SIG-M5 treated with dmso at 0.1 percent for 504 hours (cell line): ENCODE data around the gene AZU1.

ENCODE experiments used
- DNase-seq: peaks from one replicate; lab custom pipeline; 2025; ENCODE audit not compliant: unreplicated experiment; lab: John Stamatoyannopoulos, UW

Gene AZU1, protein sequence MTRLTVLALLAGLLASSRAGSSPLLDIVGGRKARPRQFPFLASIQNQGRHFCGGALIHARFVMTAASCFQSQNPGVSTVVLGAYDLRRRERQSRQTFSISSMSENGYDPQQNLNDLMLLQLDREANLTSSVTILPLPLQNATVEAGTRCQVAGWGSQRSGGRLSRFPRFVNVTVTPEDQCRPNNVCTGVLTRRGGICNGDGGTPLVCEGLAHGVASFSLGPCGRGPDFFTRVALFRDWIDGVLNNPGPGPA

DNA sequence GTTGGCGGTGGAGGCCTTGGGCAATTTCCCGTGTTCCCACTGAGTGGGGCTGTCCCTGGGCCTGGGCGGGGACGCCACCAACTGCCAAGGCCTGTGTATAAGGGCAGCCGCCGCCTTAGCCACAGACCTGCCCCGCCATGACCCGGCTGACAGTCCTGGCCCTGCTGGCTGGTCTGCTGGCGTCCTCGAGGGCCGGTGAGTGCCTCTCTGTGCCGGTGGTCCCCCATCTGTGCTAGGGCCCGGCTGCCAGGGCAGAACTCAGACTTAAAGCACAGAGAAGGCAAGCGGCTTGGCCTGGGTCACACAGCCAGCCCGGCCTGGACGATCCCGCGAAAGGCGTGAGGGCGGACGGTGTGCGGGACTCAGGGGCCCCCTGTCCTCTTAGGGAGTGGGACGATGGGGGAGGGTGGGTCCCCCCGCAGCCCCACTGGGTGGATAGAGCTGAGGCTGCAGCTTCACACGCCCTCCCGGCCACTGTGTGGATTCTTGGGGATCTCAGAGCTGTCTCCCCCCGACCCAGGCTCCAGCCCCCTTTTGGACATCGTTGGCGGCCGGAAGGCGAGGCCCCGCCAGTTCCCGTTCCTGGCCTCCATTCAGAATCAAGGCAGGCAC, at the start of gene AZU1:
Gene AZU1 (plus strand): TSS at position 128 of the 612 bp plus-strand sequence. CDS start 10 bp downstream, at position 138.
- DNase-seq: no peak

DNA sequence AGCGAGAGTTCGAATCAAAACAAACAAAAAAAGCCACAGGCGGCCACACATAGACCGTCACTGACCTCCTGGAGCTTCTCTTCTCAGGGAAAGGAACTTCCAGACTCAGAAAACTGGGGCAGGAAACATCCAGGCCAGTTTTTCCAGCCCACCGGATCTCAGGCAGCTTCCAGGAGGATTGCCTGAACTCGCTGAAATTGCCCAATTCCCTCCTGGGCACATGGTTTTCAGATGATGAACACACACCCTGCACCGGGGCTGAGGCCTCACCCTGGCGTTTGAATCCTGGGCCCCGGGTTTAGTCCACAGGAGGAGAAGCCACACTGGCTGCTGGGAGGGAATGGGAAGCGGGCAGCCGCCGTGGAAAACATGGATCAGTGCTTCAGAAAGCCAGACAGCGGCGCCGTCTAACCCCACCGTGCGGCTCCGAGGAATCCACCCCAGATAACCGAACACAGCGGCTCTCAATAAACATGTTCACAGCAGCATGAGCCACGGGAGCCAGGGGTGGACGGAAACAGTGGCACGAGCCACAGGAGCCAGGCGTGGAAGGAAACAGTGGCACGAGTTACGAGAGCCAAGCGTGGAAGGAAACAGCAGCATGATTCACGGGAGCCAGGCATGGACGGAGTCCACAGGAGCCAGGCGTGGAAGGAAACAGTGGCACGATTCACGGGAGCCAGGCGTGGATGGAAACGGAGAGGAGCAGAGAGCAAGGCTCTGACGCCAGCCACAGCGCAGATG, 48.6 kb upstream of the AZU1 start:
- DNase-seq: no peak

DNA sequence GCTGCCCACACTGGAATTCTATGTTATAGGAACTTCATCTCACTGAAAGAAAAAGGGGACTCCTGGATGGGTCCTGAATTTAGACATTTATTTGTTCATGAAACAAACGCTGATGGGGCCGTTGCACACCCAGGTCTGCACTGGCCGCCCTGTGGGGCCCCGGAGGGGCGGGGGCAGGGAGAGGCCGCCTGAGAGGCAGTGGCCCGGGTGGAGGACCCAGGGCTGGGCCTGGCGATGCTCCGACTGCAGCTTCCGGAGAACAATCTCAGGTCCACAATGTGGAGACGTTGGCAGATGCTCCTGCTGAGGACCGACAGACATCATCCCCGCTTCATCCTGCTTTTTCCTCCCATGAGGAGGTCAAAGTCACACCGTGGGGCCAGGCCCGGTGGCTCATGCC, 46.7 kb upstream of the AZU1 start:
- DNase-seq: no peak

DNA sequence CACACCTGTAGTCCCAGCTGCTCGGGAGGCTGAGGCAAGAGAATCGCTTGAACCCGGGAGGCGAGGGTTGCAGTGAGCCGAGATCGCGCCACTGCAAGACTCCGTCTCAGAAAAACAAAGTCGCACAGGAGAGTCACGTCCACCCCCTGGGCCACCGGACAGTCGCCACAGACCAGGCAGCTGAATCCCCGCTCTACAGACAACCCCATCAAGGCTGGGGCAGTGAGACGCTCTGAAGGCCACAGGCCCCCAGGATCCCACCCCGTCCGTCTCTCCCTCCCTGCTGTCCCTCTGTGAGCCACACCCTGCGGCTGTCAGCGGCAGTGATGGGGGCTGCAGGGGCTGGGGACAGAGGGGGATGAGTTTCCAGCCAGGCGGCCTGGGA, 45.8 kb upstream of the AZU1 start:
- no peak for DNase-seq

DNA sequence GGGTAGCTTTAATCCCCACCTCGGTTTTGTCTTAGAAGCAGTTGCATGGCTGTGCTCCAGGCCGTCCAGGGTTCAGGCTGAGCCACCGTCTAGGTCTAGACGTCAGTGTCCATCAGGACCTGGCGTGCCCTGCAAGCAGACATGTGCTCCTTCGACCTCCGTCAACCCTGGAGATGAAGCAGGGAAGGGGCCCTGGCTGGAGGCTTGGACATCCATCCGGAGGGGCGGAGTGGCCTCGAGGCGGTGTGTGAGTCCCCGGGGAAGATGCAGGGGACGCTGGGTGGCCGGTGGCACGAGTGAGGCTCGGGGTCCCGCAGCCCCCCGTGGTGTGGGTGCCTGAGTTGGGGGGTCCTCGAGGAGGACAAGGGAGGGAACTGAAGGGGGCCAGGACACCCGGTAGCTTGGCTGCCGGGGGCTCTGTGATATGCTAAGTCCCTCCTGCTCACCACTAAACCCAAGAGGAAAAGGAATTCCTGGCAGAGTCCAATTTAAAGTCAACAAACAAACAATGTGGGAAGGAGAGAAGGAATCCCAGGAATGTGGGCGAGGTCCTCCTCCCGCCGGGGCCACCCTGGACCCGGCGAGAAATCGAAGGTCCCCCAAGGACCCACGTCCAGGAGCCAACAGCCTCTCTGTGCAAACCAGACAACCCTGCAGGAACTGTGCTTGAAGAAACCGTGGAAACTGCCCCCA, 45.3 kb upstream of the AZU1 start:
- no peak for DNase-seq

DNA sequence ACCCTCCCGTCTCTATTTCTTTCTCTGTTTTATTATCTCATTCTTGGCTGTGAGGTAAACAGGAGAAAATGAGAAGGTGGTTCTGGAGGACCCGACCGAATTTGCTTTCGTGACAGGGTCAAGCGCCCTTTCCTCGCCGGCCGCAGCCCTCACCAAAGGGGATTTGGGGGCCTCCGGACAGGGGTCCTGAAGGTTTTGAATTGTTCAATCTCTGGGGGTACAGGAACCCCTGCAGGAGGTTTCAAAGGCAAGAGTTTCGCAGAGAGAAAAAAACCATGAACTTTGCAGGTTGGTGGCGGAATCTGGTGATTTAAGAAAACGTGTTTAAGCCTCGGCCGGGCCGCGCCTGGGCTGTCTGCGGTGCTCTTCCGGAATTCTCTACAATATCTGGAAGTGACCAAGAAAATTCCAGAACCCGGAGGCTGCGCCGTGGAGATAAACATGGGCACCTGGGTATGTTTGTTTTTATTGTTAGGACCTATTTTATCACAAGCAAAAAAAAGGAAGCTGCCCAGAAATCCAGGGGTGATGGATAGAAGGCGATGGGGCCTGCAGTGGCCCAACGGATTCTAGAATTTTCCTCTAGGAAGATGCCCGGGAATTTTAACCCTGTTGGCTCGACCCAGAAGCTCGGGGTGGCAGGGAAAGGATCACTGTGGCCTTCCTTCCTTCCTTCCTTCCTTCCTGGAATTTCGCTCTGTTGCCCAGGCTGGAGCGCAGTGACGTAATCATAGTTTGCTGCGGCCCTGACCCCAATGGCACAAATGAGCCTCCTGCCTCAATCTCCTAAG, 44.6 kb upstream of the AZU1 start:
- DNase-seq: no peak

DNA sequence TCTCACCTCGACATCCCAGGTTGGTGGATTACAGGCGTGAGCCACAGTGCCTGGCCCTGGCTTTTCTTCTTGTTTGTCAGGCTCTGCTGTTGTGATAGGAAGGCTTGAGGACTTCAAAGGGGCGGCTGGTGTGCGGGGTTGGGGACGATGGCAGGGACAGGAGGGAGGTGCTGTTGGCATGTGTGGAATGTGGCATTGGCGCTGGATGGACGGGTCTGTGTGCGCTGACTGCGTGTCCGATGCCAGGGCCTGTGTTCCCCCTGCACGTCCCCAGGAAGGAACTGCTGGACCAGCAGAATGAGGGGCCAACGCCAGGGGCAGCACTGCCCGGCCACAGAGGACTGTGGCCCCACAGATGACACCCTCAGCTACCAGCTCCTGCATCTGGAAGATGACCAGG, 43.1 kb upstream of the AZU1 start:
- DNase-seq: no peak

DNA sequence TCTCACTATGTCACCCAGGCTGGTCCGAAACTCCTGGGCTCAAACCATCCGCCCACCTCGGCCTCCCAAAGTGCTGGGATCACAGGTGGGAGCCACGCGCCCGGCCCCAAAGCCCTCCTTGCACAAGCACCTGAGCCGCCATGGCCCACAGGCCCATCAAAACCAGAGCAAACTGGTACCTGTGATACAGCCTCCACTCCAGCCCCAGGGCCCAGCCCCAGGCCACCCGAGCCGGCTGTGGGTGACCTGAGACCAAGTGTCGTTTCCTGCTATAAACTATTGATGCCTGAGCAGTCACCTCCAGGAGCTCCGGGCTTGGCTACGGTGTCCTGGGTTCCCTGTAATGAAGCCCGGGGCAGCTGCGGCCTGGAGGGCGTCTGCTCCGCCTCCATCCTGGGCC, 40.1 kb upstream of the AZU1 start:
- no peak for DNase-seq

DNA sequence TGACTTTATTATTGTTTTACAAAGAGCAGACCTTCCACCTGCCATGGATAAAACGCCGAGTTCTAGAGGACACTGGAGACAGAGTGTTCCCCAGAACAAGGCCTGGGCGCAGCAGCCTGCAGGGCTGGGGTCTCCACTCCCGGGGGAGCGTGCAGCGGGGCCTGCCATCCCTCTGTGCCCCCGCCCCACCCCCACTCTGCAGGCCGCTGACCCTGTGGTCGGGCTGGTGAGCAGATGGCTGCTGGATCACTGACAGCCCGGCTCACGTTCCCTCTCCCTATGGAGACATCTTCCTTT, 39.0 kb upstream of the AZU1 start:
- DNase-seq: no peak

DNA sequence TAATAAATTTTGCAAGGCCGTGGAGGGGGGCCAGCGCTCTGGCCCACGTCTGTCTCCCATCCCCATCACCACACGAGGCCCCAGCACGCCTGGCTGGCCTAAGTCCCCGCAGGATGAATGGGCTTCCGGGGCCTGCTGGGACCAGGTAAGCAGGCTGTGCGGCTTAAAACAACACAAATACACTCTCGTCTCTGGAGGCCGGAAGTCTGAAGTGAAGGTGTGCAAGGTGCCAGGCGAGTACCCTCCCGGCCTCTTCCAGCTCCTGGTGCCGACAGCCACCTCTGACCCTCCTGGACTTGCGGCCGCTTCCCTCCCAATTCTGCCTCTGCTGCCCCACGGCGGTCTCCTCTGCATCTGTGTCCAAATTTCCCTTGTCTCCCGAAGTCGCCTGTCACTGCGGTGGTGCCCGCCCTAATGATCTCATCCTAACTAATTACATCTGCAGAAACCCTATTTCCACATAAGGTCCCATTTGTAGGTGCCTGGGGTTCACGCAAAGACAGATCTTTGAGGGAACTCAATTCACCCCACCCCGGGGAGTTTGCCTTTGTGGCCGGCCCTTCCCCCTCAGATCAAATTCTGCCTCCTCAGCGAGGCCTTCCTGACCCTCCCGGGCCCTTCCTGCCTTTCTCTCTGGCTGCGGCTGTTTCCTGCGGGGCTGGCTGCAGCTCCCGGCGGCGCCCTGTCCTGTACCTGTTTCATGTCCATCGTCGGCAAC, 38.5 kb upstream of the AZU1 start:
- DNase-seq: no peak

DNA sequence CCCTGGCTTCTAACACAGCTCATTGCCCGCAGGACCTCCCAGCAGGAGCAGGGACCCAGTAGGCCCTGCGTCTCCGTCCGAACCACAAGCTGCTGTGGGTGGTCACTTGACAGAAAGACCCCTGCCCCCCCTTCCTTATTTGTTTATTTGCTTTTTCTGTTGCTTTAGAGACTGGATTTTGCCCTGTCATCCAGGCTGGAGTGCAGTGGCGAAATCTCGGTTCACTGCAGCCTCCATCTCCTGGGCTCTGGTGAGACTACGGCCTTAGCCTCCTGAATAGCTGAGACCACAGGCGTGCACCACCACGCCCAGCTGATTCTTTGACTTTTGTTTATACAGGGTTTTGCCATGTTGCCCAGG, 38.0 kb upstream of the AZU1 start:
- no peak for DNase-seq

DNA sequence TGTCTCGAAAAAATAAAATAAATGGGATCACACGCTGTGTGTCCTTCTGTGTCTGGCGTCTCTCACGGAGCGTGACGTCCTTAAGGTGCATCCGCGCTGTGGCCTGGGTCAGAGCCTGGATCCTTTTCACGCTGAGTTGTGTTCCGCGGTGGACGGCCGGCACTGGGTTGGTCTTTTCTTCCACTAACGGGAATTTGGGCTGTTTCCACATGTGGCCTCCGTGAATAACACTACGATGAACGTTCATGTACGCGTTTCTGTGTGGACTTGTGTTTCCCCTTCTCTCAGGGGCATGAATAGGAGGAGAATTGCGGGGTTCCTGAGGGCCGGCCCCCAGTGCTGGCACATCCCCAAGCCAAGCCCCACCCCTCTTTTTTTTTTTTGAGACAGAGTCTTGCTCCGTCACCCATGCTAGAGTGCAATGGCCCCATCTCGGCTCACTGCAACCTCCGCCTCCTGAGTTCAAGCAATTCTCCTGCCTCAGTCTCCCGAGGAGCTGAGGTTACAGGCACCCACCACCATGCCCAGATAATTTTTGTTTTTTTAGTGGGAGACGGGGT, 36.5 kb upstream of the AZU1 start:
- no peak for DNase-seq

DNA sequence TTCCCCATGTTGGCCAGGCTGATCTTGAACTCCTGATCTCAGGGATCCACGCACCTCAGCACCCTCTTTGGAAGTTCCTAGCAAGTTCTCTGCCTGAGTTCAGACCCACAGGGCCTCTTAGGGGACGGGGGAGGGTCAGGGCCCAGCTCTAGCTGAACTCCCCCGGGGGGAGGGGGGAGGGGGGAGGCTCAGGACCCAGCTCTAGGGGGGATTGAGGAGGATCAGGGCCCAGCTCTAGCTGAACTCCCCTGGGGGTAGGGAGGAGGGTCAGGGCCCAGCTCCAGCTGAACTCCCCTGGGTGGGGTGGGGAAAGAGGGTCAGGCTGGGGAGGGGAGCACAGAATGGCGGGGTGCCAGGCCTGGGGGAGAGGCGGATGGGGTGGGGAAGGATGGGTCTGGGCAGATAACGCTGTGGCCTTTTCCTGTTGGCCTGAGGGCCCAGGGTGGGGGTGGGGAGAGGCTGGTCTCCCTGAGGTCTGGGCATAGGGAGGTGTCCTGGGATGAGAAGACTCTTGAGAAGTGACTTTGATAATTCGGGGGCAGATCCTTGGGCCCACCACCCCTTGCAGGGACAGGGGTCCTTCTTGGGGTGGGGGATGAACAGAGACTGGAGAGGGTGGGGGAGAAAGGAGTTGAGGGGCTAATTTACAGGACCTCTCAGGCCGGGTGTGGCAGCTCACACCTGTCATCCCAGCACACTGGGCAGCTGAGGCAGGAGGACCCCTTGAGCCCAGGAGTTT, 35.9 kb upstream of the AZU1 start:
- DNase-seq: no peak

DNA sequence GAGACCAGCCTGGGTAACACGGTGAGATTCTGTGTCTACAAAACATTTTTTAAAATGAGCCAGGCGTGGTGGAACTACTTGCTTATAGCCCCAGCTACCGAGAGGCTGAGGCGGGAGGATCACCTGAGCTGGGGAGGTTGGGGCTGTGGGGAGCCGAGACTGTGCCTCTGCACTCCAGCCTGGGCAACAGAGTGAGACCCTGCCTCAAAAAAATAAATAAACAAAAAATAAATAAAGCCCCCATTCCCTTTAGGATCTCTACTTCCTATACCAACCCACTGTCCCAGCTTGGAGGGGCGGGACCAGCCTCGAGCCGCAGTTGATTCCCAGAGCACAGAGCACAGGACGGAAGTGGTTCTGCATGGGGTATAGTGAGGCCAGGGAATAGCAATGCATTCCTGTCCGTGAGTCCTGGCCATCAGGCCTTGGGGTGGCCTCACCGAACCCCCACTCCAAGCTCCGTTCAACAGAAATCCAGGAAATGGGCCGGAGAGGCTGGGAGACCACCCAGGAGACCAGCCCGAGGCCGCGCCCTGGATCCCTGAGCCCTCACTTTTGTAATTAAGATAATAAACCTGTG, 35.2 kb upstream of the AZU1 start:
- no peak for DNase-seq

DNA sequence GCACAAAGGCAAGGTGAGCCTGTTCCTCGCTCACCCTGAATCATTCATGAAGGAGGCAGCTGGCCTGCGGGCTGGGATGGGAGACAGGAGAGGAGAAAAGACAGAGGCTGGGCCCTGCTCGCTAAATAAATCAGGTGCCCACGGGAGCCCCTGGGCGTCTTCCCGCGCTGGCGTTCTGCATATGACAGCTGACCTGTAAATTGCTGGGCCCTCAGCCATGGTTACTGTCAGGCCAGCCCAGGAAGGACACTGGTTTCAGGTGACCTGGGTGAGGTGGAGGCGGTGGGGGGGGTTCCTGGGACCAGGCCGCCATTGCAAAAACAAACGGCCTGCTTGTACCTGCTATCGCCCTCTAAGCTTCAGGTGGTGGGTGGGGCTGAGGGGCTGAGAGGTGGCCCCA, 33.8 kb upstream of the AZU1 start:
- no peak for DNase-seq

DNA sequence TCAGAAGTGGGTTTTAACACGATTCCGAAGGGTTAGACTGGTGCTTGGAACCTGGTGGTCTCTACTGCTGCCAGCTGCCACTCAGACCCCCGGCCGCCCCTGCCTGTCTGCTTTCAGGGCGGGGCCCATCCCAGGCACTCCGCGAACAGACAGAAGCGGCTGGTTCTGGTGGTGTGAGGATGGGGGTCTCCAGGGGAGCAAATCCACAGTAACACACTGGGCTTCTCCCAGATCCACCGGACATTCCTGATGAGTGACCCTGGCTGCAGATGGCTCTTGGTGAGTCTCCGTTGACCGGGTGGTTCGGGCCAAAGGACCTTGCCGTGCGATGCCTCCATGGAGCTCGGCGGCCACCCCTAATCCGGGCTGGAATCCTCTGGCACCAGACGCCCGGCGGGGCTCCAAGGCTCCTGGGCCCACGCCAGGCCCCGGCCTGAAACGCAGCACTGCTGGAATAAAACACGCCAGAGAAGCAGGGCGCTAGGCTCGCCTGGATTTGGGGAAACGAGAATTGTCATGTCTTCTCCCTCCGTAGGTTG, 32.5 kb upstream of the AZU1 start:
- no peak for DNase-seq

DNA sequence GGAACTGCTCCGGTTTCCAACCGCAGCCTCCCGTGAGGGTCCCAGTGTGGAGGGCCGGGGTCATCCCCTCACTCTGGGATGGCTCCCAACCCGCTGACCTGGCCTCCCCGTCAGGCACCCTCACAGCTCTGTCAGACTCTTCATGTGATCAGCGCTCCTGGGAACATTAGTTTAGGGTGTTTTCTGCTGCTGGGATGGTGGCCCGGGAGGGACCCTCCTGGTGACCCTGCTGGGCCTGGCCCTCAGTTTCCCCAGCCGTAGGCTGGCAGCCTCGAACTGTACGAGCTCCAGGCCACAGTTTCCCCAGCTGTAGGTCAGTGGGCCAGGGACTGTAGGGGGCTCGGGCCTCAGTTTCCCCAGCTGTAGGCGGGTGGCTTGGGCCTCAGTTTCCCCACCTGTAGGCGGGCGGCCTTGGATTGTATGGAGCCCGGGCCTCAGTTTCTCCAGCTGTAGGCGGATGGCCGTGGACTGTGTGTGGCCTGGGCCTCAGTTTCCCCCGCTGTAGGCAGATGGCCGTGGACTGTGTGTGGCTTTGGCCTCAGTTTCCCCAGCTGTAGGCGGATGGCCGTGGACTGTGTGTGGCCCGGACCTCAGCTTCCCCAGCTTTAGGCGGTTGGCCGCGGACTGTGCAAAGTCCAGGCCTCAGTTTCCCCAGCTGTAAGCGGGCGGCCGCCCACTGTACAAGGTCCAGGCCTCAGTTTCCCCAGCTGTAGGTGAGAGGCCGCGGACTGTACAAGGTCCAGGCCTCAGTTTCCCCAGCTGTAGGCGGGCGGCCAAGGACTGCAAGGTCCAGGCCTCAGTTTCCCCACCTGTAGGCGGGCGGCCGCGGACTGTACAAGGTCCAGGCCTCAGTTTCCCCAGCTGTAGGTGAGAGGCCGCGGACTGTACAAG, 31.7 kb upstream of the AZU1 start:
- DNase-seq: no peak
